ENCODE measurements around the gene FOXP1. TPM values are rescaled to one million over a fixed set of nuclear protein-coding genes. Genes with fewer than 3 reads are reported as not detected.

FOXP1 gene
- total and polyA plus RNA-seq, 4 donors = 15.2 to 263 (median 110) TPM

DNA sequence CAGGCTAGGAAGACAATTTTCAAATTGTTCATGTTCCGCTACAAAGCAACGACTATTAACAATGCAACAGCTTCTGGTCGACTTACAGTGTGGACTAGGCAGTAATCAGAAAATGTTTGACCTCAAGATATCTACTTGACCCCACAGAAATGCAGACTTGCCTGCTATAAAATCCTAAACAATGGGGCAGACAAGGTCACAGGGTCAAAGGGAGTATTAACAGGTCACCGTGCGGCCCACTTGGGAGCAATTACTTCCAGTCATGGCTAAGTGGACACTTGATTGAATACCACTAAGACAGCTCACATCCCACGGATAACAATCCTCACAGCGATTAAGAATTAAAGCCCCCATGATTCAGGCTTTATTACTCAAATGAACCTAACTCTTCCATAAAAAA, 58.9 kb downstream of the FOXP1 start:
- no peaks in the 10 kb centered on the region for H3K36me3 ChIP-seq (ENCODE audit: control insufficient read depth in 1 of 2, insufficient read depth in 2 of 2, low read length in 1 of 2)
- 68 to 80% methylated on average over 7 of the region's 7 CpGs for WGBS, 2 donors
- DNase-seq (no peak), ATAC-seq (ENCODE audit: low FRiP score) (no peak)
- intact Hi-C loops (cut with DNase I) = no loop called here
- H3K27ac ChIP-seq (ENCODE audit: low read depth in 1 of 2, low read length in 2 of 2) = no peak overlapping the region
- no peaks in the 10 kb centered on the region for H3K9me3 ChIP-seq (ENCODE audit: control insufficient read depth, low read length)
- H3K4me1 ChIP-seq (ENCODE audit: control insufficient read depth in 1 of 2, insufficient read depth in 2 of 2, low read length in 2 of 2) = peaks cover 5 to 11% of the 10 kb centered on the region in 2 donors
- H3K27me3 ChIP-seq (ENCODE audit: control insufficient read depth in 1 of 2, insufficient read depth in 2 of 2, low read length in 1 of 2) = no peaks in the 10 kb centered on the region
- H3K4me3 ChIP-seq (ENCODE audit: low read length in 2 of 2) = no peak overlapping the region

DNA sequence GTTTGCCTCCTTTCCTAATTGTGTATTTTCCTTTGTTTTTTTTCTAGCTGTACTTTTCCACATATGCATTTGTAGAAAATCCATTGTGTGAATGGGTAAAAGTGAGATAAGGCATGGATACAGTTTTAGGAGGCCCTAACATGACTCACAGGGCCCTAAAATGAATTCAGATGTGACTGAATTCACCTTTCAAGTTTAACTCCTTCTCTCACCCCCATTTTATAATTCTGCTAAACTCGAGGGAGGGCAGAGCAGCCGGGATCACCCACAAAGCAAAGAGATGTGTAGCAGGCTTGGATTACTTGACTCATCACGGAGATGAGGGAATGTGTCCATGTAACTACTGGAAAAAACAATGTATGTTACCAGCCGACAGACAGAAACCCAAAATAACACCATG, 59.9 kb downstream of the FOXP1 start:
- no peaks in the 10 kb centered on the region for H3K36me3 ChIP-seq (ENCODE audit: control insufficient read depth in 1 of 2, insufficient read depth in 2 of 2, low read length in 1 of 2)
- intact Hi-C loops (cut with DNase I) = no loop called here
- ATAC-seq (ENCODE audit: low FRiP score) = no peak
- H3K27me3 ChIP-seq (ENCODE audit: control insufficient read depth in 1 of 2, insufficient read depth in 2 of 2, low read length in 1 of 2) = no peaks in the 10 kb centered on the region
- no peak overlapping the region for H3K27ac ChIP-seq (ENCODE audit: low read depth in 1 of 2, low read length in 2 of 2)
- 88 to 89% methylated on average over 4 of the region's 4 CpGs for WGBS, 2 donors
- no peak overlapping the region for H3K4me3 ChIP-seq (ENCODE audit: low read length in 2 of 2)
- H3K4me1 ChIP-seq (ENCODE audit: control insufficient read depth in 1 of 2, insufficient read depth in 2 of 2, low read length in 2 of 2) = peaks cover 5 to 11% of the 10 kb centered on the region in 2 donors
- no peaks in the 10 kb centered on the region for H3K9me3 ChIP-seq (ENCODE audit: control insufficient read depth, low read length)
- DNase-seq = no peak

DNA sequence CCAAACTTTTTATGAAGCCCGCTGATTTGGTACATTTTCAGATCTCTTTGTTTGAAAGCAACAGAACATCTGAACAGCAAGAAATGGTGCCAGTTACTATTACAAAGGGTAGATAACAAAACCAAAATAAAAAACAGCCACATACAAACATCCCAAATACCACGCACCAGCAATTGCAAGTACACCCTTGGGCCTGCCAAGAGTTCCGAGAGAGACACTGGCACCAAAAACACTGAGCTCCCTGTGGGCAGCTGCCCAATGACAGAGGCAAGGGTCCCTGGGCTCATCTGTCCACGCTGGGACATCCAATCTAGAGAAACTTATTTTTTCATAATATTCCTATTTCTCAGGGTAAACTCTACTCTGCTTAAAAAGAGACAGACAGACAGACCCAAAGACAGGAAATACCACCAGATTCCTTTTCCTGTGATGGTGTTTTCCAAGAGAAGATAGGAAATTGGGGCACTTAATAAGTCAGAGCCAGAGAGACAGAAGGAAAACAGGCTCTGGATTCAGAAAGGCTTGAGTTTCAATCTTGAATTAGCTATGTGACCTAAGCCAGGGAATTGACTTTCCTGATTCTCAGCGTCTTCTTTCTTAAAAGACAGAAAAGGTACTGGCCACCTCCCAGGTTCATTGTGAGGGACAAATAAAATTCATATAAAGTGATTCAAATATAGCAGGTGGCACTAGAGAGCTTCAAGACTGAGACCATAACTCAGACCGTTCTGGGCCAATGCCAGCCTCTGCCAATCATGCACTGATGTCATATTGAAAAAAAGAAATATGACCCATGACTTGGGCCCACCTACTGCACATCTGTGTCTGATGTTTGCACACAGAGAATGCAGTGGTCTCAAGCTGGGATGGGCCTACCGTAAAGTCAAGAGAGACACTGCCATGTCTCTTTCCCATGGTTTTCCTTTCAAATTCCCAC, 61.3 kb downstream of the FOXP1 start:
- H3K9me3 ChIP-seq (ENCODE audit: control insufficient read depth, low read length) = no peaks in the 10 kb centered on the region
- no peaks in the 10 kb centered on the region for H3K27me3 ChIP-seq (ENCODE audit: control insufficient read depth in 1 of 2, insufficient read depth in 2 of 2, low read length in 1 of 2)
- H3K4me3 ChIP-seq (ENCODE audit: low read length in 2 of 2) = no peak overlapping the region
- DNase-seq = no peak
- H3K36me3 ChIP-seq (ENCODE audit: control insufficient read depth in 1 of 2, insufficient read depth in 2 of 2, low read length in 1 of 2) = no peaks in the 10 kb centered on the region
- ATAC-seq (ENCODE audit: low FRiP score) = no peak
- H3K4me1 ChIP-seq (ENCODE audit: control insufficient read depth in 1 of 2, insufficient read depth in 2 of 2, low read length in 2 of 2) = peaks cover 5 to 11% of the 10 kb centered on the region in 2 donors
- peak overlapping the region; percentile 47 to 81 for H3K27ac ChIP-seq (ENCODE audit: low read depth in 1 of 2, low read length in 2 of 2)
- WGBS, 2 donors = 36 to 41% methylated on average over 7 of the region's 7 CpGs
- intact Hi-C loops (cut with DNase I) = no loop called here

DNA sequence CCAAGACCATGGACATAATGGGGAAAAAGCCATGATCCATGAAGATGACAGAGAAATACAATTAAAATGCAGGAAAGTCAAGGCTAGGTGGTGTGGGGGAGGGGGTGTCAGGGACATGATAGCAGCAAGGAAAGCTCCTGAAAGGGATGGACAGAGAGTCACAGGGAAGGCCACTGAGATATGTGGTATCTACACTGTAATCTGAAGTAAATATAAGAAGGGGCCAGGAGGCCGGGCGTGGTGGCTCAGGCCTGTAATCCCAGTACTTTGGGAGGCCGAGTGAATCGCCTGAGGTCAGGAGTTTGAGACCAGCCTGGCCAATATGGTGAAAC, 62.5 kb downstream of the FOXP1 start:
- DNase-seq = no peak
- no peaks in the 10 kb centered on the region for H3K9me3 ChIP-seq (ENCODE audit: control insufficient read depth, low read length)
- intact Hi-C loops (cut with DNase I) = no loop called here
- H3K4me3 ChIP-seq (ENCODE audit: low read length in 2 of 2) = no peak overlapping the region
- H3K27ac ChIP-seq (ENCODE audit: low read depth in 1 of 2, low read length in 2 of 2) = no peak overlapping the region
- no peak for ATAC-seq (ENCODE audit: low FRiP score)
- 97 to 98% methylated on average over 4 of the region's 4 CpGs for WGBS, 2 donors
- no peaks in the 10 kb centered on the region for H3K36me3 ChIP-seq (ENCODE audit: control insufficient read depth in 1 of 2, insufficient read depth in 2 of 2, low read length in 1 of 2)
- H3K4me1 ChIP-seq (ENCODE audit: control insufficient read depth in 1 of 2, insufficient read depth in 2 of 2, low read length in 2 of 2) = peaks cover 5 to 11% of the 10 kb centered on the region in 2 donors
- no peaks in the 10 kb centered on the region for H3K27me3 ChIP-seq (ENCODE audit: control insufficient read depth in 1 of 2, insufficient read depth in 2 of 2, low read length in 1 of 2)

DNA sequence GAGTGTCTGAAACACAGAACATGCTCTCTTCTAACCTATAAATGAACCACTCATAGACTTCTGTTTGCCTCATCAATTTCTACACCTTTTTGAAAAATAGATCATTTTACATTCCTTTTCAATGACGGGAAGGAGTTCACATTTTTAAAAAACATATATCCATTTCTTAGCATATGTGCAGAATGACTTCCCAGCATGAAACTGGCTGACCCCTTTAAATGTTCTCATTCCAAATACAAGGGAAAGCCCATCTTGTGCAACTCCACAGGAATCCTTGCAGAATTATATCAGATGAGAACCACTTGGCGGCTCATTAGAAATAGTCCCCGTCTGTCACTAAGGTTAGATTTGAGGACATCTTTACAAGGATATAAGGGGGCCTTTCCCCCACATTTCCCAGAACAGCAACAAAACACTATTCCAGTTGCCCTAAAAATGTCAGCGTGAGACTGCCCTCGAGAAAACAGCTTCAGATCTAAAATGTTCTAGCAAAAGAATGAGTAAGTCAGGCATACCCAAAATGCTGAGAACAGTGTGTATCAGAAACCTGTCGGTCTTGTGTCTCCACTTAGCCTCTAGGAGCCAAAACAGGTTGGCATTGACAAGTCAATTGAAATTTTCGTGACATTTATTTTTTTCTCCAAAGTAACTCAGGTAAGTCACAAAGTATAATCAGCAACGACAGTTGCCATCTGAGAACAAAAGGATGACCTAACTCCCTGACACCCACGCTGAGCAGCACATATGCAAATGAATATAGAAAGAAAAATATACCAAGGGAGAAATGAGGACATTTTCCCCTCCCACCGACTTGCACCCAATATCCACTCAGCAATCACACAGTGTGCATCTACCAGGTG, 63.1 kb downstream of the FOXP1 start:
- Histone ChIP-seq H3K9me3 (ENCODE audit: control insufficient read depth, low read length) (no peaks in the 10 kb centered on the region), H3K27me3 (ENCODE audit: control insufficient read depth in 1 of 2, insufficient read depth in 2 of 2, low read length in 1 of 2) (no peaks in the 10 kb centered on the region), H3K4me3 (ENCODE audit: low read length in 2 of 2) (no peak overlapping the region), H3K36me3 (ENCODE audit: control insufficient read depth in 1 of 2, insufficient read depth in 2 of 2, low read length in 1 of 2) (no peaks in the 10 kb centered on the region), H3K4me1 (ENCODE audit: control insufficient read depth in 1 of 2, insufficient read depth in 2 of 2, low read length in 2 of 2) (peaks cover 5 to 15% of the 10 kb centered on the region in 2 donors), H3K27ac (ENCODE audit: low read depth in 1 of 2, low read length in 2 of 2) (no peak overlapping the region)
- DNase-seq = no peak
- no peak for ATAC-seq (ENCODE audit: low FRiP score)
- 74 to 76% methylated on average over 10 of the region's 10 CpGs for WGBS, 2 donors
- intact Hi-C loops (cut with DNase I) = no loop called here

DNA sequence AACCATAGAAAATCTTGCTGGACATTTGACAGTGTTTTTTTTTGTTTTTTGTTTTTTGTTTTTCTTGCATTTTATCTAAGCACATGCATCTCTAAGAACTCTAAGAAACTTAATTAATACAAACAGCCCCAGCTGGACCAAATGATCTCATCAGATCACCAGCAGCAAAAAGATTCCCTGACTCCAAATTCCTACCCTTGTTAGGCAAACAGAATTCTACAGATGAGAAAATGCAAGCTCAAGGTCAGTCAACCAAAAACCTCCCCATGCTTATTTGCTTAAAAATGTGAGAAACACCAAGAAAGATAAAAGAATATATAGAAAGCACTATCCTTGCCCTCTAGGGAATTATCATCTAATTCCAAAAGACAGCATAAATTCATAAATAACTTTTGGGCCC, 65.4 kb downstream of the FOXP1 start:
- Histone ChIP-seq H3K27me3 (ENCODE audit: control insufficient read depth in 1 of 2, insufficient read depth in 2 of 2, low read length in 1 of 2) (no peaks in the 10 kb centered on the region), H3K4me3 (ENCODE audit: low read length in 2 of 2) (no peak overlapping the region), H3K36me3 (ENCODE audit: control insufficient read depth in 1 of 2, insufficient read depth in 2 of 2, low read length in 1 of 2) (no peaks in the 10 kb centered on the region), H3K27ac (ENCODE audit: low read depth in 1 of 2, low read length in 2 of 2) (no peak overlapping the region), H3K9me3 (ENCODE audit: control insufficient read depth, low read length) (no peaks in the 10 kb centered on the region), H3K4me1 (ENCODE audit: control insufficient read depth in 1 of 2, insufficient read depth in 2 of 2, low read length in 2 of 2) (peaks cover 8 to 15% of the 10 kb centered on the region in 2 donors)
- ATAC-seq (ENCODE audit: low FRiP score) (no peak), DNase-seq (no peak)
- intact Hi-C loops (cut with DNase I) = no loop called here

DNA sequence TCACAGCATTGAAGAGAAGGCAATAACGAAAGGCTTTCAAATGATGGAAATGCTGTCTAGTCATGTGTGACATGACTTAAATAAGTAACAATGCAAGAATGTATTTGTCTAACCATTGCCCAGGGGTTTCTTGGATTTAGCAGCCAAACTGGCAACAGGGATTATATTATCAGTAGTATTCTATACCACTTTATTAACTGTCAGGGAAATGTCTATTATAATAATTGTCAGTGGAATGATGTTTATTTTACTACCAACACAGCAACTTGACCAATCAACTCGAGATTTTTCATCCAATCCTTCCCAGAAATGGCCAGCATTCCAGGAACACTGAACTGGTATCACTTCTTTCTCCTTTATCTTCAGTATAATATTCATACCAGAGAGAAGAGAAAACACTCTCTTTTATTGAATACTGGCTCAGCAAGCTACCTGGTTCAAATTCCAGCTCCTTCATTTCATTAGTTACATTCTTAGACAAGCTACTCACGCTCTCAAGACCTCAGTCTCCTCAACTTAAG, 66.2 kb downstream of the FOXP1 start:
- Histone ChIP-seq H3K27ac (ENCODE audit: low read depth in 1 of 2, low read length in 2 of 2) (no peak overlapping the region), H3K27me3 (ENCODE audit: control insufficient read depth in 1 of 2, insufficient read depth in 2 of 2, low read length in 1 of 2) (no peaks in the 10 kb centered on the region), H3K36me3 (ENCODE audit: control insufficient read depth in 1 of 2, insufficient read depth in 2 of 2, low read length in 1 of 2) (no peaks in the 10 kb centered on the region), H3K4me1 (ENCODE audit: control insufficient read depth in 1 of 2, insufficient read depth in 2 of 2, low read length in 2 of 2) (peaks cover 8 to 11% of the 10 kb centered on the region in 2 donors), H3K4me3 (ENCODE audit: low read length in 2 of 2) (no peak overlapping the region), H3K9me3 (ENCODE audit: control insufficient read depth, low read length) (no peaks in the 10 kb centered on the region)
- DNase-seq (no peak), ATAC-seq (ENCODE audit: low FRiP score) (no peak)
- intact Hi-C loops (cut with DNase I) = no loop called here
- 30 to 36% methylated on average over 3 of the region's 3 CpGs for WGBS, 2 donors

DNA sequence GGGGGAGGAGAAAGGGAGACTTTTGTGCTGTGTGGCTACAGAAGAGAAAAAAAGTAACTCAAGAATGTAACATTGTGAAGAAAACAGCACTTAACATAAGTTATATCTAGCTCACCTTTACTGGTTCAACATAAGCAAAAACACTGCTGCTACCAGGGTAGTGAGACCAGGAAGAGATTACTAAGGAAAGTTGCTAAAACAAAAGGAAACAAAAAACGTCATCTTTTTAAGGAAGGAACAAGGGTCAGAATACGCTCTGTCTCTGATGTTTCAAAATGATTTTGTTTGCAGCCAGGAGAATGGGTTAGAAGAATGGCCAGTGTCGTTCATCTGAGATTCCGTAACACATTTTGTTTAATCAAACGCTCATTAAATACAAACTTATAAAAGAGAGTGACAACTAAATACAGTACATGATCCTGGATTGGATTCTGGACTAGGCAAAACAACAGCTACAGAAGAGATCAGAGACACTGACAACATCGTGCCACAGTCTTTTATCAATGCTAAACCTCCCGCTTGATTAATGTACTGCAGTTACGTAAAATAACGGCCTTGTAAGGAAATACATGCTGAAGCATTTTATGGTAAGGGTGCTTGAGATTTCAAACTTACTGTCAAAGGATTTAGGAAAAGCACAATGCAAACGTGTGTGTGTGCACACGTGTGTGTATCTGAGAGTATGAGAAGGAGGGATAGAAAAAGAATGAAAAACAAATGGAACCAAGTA, 67.7 kb downstream of the FOXP1 start:
- intact Hi-C loops (cut with DNase I) = no loop called here
- H3K36me3 ChIP-seq (ENCODE audit: control insufficient read depth in 1 of 2, insufficient read depth in 2 of 2, low read length in 1 of 2) = no peaks in the 10 kb centered on the region
- no peak for ATAC-seq (ENCODE audit: low FRiP score)
- H3K27me3 ChIP-seq (ENCODE audit: control insufficient read depth in 1 of 2, insufficient read depth in 2 of 2, low read length in 1 of 2) = no peaks in the 10 kb centered on the region
- no peak overlapping the region for H3K27ac ChIP-seq (ENCODE audit: low read depth in 1 of 2, low read length in 2 of 2)
- no peak for DNase-seq
- no peaks in the 10 kb centered on the region for H3K9me3 ChIP-seq (ENCODE audit: control insufficient read depth, low read length)
- 48 to 54% methylated on average over 11 of the region's 11 CpGs for WGBS, 2 donors
- H3K4me3 ChIP-seq (ENCODE audit: low read length in 2 of 2) = no peak overlapping the region
- peaks cover 4 to 5% of the 10 kb centered on the region in 2 donors for H3K4me1 ChIP-seq (ENCODE audit: control insufficient read depth in 1 of 2, insufficient read depth in 2 of 2, low read length in 2 of 2)
